Measurements from ENCODE around the gene TTC28.
"Not testable (repeated sequence)": the region's sequence is repeated elsewhere in the genome, so short reads cannot be mapped to it uniquely, and the experiment has no call there.

The TTC28 gene

GRCh38 chr22:28674121-28674563 lies 5.5 kb downstream of the TTC28 start:
- TF ChIP-seq CTCF (IDR thresholded peaks at IDR 0.05; ENCODE audit: insufficient read depth, low read length, missing control alignments) = no peak
- peak; percentile 14 for DNase-seq (ENCODE audit: low read depth, low spot score)
- ChIA-PET CTCF (no interaction called here), POLR2A (no interaction called here)
- H3K4me3 ChIP-seq (ENCODE audit: low read depth, low read length) = no peak overlapping the region

GRCh38 chr22:28670756-28671155 lies 8.9 kb downstream of the TTC28 start:
- DNase-seq (ENCODE audit: low read depth, low spot score) = no peak
- no peak for TF ChIP-seq CTCF (IDR thresholded peaks at IDR 0.05; ENCODE audit: insufficient read depth, low read length, missing control alignments)
- ChIA-PET CTCF (no interaction called here), POLR2A (no interaction called here)
- no peak overlapping the region for H3K4me3 ChIP-seq (ENCODE audit: low read depth, low read length)

GRCh38 chr22:28670161-28670560 lies 9.5 kb downstream of the TTC28 start:
- no peak overlapping the region for H3K4me3 ChIP-seq (ENCODE audit: low read depth, low read length)
- TF ChIP-seq CTCF (IDR thresholded peaks at IDR 0.05; ENCODE audit: insufficient read depth, low read length, missing control alignments) = no peak
- ChIA-PET POLR2A (no interaction called here), CTCF (no interaction called here)
- DNase-seq (ENCODE audit: low read depth, low spot score) = peak; percentile 63

- CTCF ChIA-PET = no interaction called here
- no peak for DNase-seq (ENCODE audit: low read depth, low spot score)
- POLR2A ChIA-PET = no interaction called here
- TF ChIP-seq CTCF (IDR thresholded peaks at IDR 0.05; ENCODE audit: insufficient read depth, low read length, missing control alignments) = no peak
- no peak overlapping the region for H3K4me3 ChIP-seq (ENCODE audit: low read depth, low read length)
Measured at GRCh38 chr22:28669387-28669786, 10.3 kb downstream of the TTC28 start.

- POLR2A ChIA-PET = not testable (repeated sequence)
Measured at GRCh38 chr22:28663569-28663942, 16.1 kb downstream of the TTC28 start.

GRCh38 chr22:28658448-28658847 lies 21.2 kb downstream of the TTC28 start:
- CTCF ChIA-PET = no interaction called here
- POLR2A ChIA-PET = no interaction called here
- no peak for TF ChIP-seq CTCF (IDR thresholded peaks at IDR 0.05; ENCODE audit: insufficient read depth, low read length, missing control alignments)
- no peak for DNase-seq (ENCODE audit: low read depth, low spot score)
- H3K4me3 ChIP-seq (ENCODE audit: low read depth, low read length) = no peak overlapping the region

More at GRCh38 chr22:28663569-28663942, 16.1 kb downstream of the TTC28 start:
- H3K4me3 ChIP-seq (ENCODE audit: low read depth, low read length); DNase-seq (ENCODE audit: low read depth, low spot score); CTCF ChIA-PET: not testable (repeated sequence)

GRCh38 chr22:28656181-28656580 lies 23.5 kb downstream of the TTC28 start:
- DNase-seq (ENCODE audit: low read depth, low spot score) = no peak
- POLR2A ChIA-PET = no interaction called here
- H3K4me3 ChIP-seq (ENCODE audit: low read depth, low read length) = no peak overlapping the region
- no peak for TF ChIP-seq CTCF (IDR thresholded peaks at IDR 0.05; ENCODE audit: insufficient read depth, low read length, missing control alignments)
- CTCF ChIA-PET = no interaction called here

Measured in AG04449 (cell line).